Lower lobe of right lung (tissue), 2 donors: Measurements from ENCODE around the gene FAM107A. TPM values are rescaled to one million over a fixed set of nuclear protein-coding genes. Genes with fewer than 3 reads are reported as not detected.

ENCODE experiments used
- ATAC-seq, 2 donors: fragments of 200-7000 bp; cut with Tn5 transposase; one replicate each; pipeline ENCODE4 v1.9.1; 2020 to 2022; ENCODE audit warnings: mild to moderate bottlenecking in 2 of 2, moderate library complexity in 2 of 2
- DNase-seq: peaks from one replicate; pipeline ENCODE4 v3.0.0-alpha.2; 2020
- H3K27ac ChIP-seq: fragments of 200-600 bp; one replicate; pipeline ENCODE4 v1.8.0; 2022
- H3K27me3 ChIP-seq: fragments of 200-600 bp; one replicate; pipeline ENCODE4 v1.8.0; 2022; ENCODE audit warnings: low read depth
- H3K36me3 ChIP-seq: fragments of 200-600 bp; one replicate; pipeline ENCODE4 v1.8.0; 2022; ENCODE audit warnings: mild to moderate bottlenecking
- H3K4me1 ChIP-seq: fragments of 200-600 bp; one replicate; pipeline ENCODE4 v1.8.0; 2022
- H3K4me3 ChIP-seq: fragments of 200-600 bp; one replicate; pipeline ENCODE4 v1.8.0; 2022; ENCODE audit warnings: mild to moderate bottlenecking
- H3K9me3 ChIP-seq: fragments of 200-600 bp; one replicate; pipeline ENCODE4 v1.8.0; 2022
- CTCF ChIP-seq: fragments of 200-600 bp; IDR thresholded peaks from one replicate; pipeline ENCODE4 v1.8.0; 2022; ENCODE audit warnings: antibody characterized with exemption, mild to moderate bottlenecking
- intact Hi-C: fragments of 100-400 bp; cut with DNase I; formaldehyde crosslinking; loops from one replicate; pipeline ENCODE4 v1.11.0; 2022
- total RNA-seq: library from RNA; stranded (reverse); fragmentation: NEBNext Ultra II Directional; extraction: Animal tissue kit (Norgen Biotek cat#: 25700); gene quantifications from one replicate; pipeline ENCODE4 v1.2.1, GENCODE V29; 2021
- donor health status: DM: no; HTN: yes; CAD: no; lungs with severe emphysema.

FAM107A gene
- total RNA-seq, 1 donor from 2014 or later: 74.5 TPM

- no peaks in the 10 kb centered on the region for H3K4me1 ChIP-seq
- H3K4me3 ChIP-seq: no peak overlapping the region
- H3K27ac ChIP-seq: no peak overlapping the region
- ATAC-seq (no peak), DNase-seq (no peak)
- TF ChIP-seq CTCF: no peak
- no peaks in the 10 kb centered on the region for H3K36me3 ChIP-seq
- H3K27me3 ChIP-seq: peaks cover 4% of the 10 kb centered on the region
- intact Hi-C loops: no loop called here
- H3K9me3 ChIP-seq: no peaks in the 10 kb centered on the region
These were observed 29.5 kb upstream of the FAM107A start for GRCh38 chr3:58606693-58607092.

GRCh38 chr3:58604031-58604430, 26.8 kb upstream of the FAM107A start:
- H3K27ac ChIP-seq: no peak overlapping the region
- H3K9me3 ChIP-seq: no peaks in the 10 kb centered on the region
- no peaks in the 10 kb centered on the region for H3K4me1 ChIP-seq
- H3K27me3 ChIP-seq: peaks cover 4% of the 10 kb centered on the region
- no peaks in the 10 kb centered on the region for H3K36me3 ChIP-seq
- ATAC-seq (no peak), DNase-seq (no peak)
- H3K4me3 ChIP-seq: no peak overlapping the region
- intact Hi-C loops: no loop called here
- no peak for TF ChIP-seq CTCF

- H3K36me3 ChIP-seq: no peaks in the 10 kb centered on the region
- no peak for TF ChIP-seq CTCF
- no peaks in the 10 kb centered on the region for H3K9me3 ChIP-seq
- peaks cover 4% of the 10 kb centered on the region for H3K27me3 ChIP-seq
- intact Hi-C loops: no loop called here
- no peak for ATAC-seq
- H3K27ac ChIP-seq: no peak overlapping the region
- no peak for DNase-seq
- no peak overlapping the region for H3K4me3 ChIP-seq
- no peaks in the 10 kb centered on the region for H3K4me1 ChIP-seq
These were observed 26.4 kb upstream of the FAM107A start for GRCh38 chr3:58603606-58604005.

GRCh38 chr3:58597770-58598310, 20.6 kb upstream of the FAM107A start:
- no peaks in the 10 kb centered on the region for H3K27me3 ChIP-seq
- no peak overlapping the region for H3K4me3 ChIP-seq
- no peak overlapping the region for H3K27ac ChIP-seq
- H3K4me1 ChIP-seq: no peaks in the 10 kb centered on the region
- DNase-seq (no peak), ATAC-seq (no peak)
- H3K36me3 ChIP-seq: no peaks in the 10 kb centered on the region
- H3K9me3 ChIP-seq: no peaks in the 10 kb centered on the region
- no peak for TF ChIP-seq CTCF
- intact Hi-C loops: no loop called here

- Histone ChIP-seq H3K4me3 (no peak overlapping the region), H3K36me3 (no peaks in the 10 kb centered on the region), H3K27me3 (no peaks in the 10 kb centered on the region), H3K27ac (no peak overlapping the region), H3K4me1 (no peaks in the 10 kb centered on the region), H3K9me3 (no peaks in the 10 kb centered on the region)
- intact Hi-C loops: no loop called here
- no peak for TF ChIP-seq CTCF
- ATAC-seq (no peak), DNase-seq (no peak)
These were observed 19.8 kb upstream of the FAM107A start for GRCh38 chr3:58596834-58597518.
